Endometrium (tissue), 2 donors: ENCODE measurements around the gene ADAMTS9.

Experiments
- FAIRE-seq: peaks from 2 replicates; lab custom pipeline; 2012; peaks lifted over from hg19 to GRCh38; lab: Jason Lieb, UNC
- donor health status: control.
- donor health status: control.

The ADAMTS9 gene

GRCh38 chr3:64654013-64654412 lies 33.8 kb downstream of the ADAMTS9 start:
- FAIRE-seq, result no peak

GRCh38 chr3:64653101-64653500 lies 34.7 kb downstream of the ADAMTS9 start:
- FAIRE-seq, result no peak

- FAIRE-seq, result no peak
These were observed 36.0 kb downstream of the ADAMTS9 start for GRCh38 chr3:64651741-64652241.

DNA sequence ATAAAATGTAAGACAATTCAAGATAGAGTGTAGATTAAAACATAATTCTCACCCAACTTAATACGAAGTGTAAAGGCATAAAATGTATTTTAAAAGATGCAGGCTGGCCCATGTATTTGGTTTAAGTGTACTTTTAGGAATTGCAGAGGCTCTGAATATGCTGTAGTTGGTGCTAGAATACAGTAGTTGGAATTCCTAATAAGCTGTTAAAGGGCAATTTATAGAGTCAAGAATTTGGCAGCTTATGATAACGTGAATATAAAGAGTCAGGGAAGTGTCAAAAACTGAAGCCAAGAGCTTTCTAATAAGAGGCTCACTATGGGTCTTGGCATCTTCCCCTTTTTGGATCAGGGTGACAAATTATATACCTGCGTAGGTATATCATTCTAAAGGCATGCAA lies 36.5 kb downstream of the ADAMTS9 start:
- FAIRE-seq, result no peak

DNA sequence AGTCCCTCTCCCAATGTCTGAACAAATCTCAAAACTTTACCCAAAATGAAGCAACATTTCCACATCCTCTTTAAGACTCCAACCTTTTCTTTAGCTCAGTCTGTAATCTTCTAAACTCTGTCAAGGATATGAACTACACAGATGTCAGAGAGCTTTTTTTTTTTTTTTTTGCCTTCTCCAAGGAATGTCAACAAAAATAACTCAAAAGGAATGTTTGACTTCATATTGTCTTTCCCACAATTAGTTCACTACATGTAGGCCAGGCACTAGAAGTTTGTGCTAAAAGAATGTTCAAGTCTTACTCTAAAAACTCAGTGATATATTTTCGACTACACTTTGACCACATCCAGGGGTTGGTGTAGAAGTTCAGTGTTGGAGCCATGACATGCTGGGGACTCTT lies 37.1 kb downstream of the ADAMTS9 start:
- FAIRE-seq, result peak; percentile 95

DNA sequence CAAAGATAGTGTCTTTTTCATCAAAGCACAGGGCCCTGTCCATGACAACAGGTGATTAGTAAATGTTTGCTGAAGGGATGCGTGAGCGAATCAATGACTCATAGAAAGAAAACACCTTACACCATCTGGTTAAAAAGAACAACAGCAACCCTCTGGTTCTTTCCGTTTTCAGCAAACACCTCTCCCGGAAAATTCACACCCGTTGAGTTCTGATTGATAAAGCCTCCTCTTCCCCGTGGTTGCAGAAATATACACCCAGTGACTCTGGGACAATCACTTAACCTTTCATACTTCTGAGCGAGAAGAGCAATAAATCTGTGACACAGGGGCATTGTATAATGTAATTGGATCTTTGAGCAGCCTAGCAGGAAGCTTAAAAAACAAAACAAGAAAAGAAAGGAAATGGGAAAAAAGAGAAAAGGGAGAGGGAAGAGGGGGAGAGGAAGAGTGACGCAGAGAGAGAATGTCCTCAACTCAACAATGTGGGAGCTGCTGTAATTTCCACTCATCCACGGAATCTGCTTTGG lies 37.6 kb downstream of the ADAMTS9 start:
- FAIRE-seq, result no peak

GRCh38 chr3:64648927-64649906 lies 38.6 kb downstream of the ADAMTS9 start:
- FAIRE-seq, result no peak

GRCh38 chr3:64647825-64648224 lies 40.0 kb downstream of the ADAMTS9 start:
- FAIRE-seq, result no peak

DNA sequence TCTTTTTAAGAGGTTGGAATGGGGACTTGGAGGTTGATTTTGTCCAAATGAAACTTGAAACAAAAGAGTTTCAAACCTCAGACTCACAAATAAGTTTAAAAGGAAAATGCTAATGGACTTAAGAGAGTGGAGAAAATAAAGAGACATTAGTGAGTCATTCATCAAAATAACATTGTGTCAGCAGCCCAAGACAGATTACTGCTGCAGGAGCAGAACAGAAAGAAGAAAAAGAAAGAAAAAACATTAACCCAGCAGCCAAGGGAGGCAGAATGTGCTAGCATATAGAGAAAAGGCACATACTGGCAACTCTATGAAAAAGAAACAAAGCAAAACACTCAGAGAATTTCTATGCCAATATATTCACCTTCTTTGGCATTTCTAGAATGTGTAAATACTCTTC lies 42.6 kb downstream of the ADAMTS9 start:
- FAIRE-seq, result peak; percentile 31

DNA sequence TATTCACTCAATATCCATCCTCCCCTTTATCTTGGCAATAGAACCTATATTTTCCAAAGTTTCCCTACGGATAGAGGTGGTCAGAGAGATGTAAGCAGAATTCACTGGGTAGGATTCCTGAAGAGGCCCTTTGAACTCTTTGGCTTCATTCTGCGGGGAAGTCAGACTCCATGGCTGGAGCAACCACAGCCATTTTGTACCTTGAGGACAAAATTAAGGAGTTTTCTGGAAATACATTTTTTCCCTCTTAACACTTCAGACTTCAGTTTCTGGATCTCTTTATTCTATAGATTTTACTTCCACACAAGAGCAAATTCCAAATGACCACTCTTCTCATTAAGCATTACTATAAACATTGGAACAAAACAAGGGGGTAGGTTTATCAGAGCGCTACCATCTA lies 43.3 kb downstream of the ADAMTS9 start:
- FAIRE-seq, result no peak

GRCh38 chr3:64642327-64643151 lies 45.3 kb downstream of the ADAMTS9 start:
- FAIRE-seq, result peak; percentile 98

GRCh38 chr3:64638981-64639481 lies 48.8 kb downstream of the ADAMTS9 start:
- FAIRE-seq, result no peak

DNA sequence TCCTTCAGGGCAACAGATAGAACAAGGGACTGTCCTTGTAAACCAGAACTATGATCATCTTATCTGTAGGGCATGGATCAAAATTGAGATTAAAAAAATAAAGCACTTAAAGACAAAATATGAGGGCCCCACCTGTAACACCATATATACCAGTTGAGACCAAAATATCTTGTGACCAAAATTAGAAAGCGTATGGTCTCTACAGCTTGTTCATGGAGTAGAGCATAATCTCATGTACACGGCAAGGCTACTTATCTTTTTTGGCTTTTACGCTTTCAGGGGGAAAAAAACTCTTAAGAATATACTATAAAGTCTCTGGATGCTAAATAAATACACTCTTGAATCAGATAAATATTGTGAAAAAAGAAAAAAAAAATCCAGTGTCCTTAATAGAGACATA lies 49.3 kb downstream of the ADAMTS9 start:
- no peak for FAIRE-seq

DNA sequence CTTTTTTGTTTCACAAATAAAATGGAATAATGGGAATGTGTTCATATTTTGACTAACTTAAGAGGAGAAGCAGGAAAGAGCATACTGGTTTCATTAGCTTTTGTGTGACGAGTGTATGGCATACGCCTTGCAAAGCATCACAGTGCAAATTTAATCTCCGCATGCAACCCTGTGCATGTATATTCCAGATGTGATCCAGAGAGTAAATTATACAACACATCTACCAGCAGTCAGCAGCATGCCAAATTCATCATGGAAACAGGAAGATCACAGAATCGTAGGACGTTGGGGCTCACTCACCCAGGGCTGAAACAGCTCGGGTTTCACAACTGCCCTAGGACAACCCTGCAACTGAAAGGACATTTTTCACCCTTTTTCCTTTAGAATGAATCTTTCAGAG lies 53.4 kb downstream of the ADAMTS9 start:
- no peak for FAIRE-seq

DNA sequence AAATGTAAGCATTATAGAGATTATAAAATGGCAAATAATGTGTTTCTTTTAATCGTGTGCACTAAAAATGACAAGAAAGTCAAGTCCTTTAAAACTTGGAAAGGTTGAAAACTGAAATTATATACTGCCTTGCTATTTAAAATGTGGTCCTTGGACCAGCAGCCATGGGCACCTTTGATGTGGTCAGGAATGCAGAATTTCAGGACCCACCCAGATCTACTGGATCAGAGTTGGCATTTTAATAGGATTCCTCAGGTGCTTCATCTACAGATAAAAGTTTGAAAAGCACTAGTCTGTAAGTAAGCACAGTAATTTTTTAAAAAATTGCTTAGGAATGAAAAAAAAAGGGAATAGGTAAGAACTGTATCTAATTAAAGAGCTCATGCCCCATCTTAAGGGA lies 55.8 kb downstream of the ADAMTS9 start:
- FAIRE-seq, result no peak

DNA sequence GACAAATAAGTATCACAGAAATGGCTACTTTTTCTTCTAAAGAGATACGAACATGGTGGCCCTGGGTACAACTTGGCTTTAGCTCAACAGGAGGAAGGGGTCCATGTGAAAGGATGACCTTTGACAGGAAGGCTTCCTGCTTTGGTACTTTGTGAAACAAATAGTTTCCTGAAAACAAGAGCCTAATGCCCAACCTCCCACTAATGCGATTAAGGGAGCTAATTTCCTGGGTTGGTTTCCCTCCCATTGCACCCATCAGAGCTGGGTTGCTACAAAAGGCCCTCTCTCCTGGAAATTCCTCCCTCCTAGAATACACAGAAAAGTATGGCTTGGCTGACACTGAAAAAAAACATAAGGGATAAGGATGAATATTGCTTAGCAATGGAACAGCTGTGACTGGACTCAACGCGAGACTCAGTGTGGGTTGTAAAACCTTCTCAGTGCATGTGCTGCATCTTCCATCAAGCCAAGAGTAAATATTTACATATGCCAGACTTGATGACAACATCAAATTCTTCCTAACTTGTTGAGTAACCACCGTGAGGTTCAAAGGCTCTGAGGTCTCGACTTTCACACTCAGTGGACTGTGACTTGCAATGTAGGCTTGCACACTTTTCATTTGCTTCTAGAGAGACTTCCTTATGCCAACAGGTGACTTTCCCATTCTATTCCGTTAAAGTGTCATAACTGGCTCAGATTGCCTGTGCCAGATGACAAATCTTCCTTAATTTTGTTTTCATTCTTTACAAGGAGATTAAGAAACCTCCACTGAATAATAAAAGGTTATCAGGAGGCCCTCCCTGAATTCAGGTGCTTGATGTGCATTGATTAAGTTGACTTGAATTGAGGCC lies 60.1 kb downstream of the ADAMTS9 start:
- no peak for FAIRE-seq

- no peak for FAIRE-seq
These were observed 60.8 kb downstream of the ADAMTS9 start for GRCh38 chr3:64627042-64627441.

GRCh38 chr3:64625381-64625780 lies 62.4 kb downstream of the ADAMTS9 start:
- no peak for FAIRE-seq

DNA sequence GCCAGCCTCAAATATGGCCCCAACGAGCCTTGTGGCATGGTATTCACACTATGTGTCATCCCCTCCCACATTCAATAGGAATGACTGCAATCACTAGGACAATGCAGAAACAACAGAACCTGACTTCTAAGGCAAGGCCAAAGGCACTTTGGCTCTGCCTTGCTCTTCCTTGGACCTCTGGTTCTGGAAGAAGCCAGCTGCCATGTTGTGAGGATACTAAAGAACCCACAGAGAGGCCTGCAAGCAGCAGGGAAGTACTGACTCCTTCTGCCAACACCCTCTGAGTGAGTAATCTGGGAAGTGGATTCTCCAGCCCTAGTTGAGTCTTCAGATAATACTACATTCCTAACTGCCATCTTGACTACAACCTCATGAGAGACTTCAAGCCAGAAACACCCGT lies 64.7 kb downstream of the ADAMTS9 start:
- FAIRE-seq, result no peak

DNA sequence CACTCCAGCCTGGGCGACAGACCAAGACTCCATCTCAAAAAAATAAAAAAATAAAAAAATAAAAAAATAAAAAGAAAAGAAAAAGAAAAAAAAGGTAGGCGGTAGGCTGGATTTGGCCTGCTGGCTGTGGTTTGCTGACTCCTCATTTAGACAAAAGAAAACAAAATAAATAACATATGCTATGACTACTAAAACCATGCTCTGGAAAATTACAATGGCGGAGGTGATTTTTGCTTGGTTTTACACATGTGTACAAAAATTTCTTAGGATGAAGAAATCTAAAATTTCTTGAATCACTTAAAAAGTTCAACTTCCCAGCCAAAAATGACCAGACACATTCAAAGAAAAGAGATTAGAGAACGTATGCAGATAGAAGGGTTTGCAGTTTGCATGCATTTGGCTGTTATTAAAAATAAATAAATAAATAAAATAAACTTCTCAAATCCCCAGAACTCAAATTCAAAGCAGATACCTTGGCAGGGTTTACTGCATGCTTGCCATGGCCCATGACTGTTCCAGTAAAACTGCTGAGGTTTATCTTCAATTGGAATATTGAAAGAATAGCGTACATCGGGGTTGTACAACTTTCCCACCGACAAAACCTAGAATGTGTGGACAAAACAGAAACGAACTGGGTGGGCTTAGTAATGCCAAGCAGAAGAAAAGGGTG lies 65.9 kb downstream of the ADAMTS9 start:
- no peak for FAIRE-seq

DNA sequence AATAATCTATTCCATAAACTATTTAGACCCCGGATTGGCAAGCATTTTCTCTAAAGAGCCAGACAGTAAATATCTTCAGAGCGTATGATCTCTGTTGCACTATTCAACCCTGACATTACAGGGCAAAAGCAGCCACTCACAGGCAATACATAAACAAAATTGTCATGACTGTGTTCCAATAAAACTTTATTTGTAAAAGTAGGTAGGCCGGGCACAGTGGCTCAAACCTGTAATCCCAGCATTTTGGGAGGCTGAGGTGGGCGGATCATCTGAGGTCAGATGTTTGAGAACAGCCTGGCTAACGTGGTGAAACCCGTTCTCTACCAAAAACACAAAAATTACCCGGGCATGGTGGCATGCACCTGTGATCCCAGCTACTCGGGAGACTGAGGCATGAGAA lies 66.5 kb downstream of the ADAMTS9 start:
- no peak for FAIRE-seq
